Ishikawa (cell line): ENCODE results near the gene STK25.

Experiments used
- CEBPB ChIP-seq: IDR thresholded peaks from 2 replicates; pipeline ENCODE4 v1.6.1; 2012
- CREB1 ChIP-seq: IDR thresholded peaks from 2 replicates; pipeline ENCODE4 v1.6.1; 2012; ENCODE audit warnings: low read depth
- EP300 ChIP-seq: IDR thresholded peaks from 2 replicates; pipeline ENCODE4 v1.6.1; 2012; ENCODE audit warnings: borderline replicate concordance
- FOXM1 ChIP-seq: IDR thresholded peaks from 2 replicates; pipeline ENCODE4 v1.6.1; 2012; ENCODE audit warnings: low read depth, borderline replicate concordance
- REST ChIP-seq: IDR thresholded peaks from 2 replicates; pipeline ENCODE4 v1.6.1; 2012; ENCODE audit warnings: low read depth, mild to moderate bottlenecking
- USF1 ChIP-seq: IDR thresholded peaks from 2 replicates; pipeline ENCODE4 v1.6.1; 2012
- TF ChIP-seq, protein P1 (sequence below): IDR thresholded peaks from 2 replicates; pipeline ENCODE4 v1.6.1; 2012

DNA sequence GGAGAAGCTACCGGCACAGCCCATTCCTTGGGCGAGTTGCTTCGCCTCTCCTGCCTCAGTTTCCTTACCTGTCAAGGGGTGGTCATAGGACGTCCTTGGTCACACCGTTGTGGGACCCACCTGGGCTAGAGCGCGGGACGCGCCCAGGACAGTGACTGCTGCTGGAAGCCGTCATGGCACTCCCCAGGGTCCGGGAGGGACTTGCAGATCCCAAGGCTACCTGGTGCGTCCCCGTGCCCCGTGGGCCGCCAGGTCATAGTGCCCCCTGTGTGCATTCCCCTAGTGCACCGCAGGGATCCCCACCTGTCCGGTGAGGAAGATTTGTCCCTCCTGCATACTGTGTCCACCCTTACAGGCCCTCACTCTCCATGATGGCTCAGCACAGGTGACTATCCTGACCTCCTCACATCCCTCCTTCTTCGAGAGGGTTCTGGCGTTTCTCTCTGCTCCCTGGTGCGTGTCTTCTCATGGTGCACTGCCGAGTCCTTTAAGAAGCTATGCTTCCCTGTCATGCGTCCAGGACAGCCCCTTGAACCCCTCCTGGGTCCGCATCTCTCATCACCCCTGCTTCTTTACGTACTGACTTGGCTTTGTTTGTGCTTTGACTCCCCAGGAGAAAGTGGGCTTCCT, 886 bp upstream of the STK25 start:
- TF ChIP-seq USF1 (no peak), CEBPB (no peak), EP300 (no peak), FOXM1 (no peak), CREB1 (no peak), REST (no peak)
- TF ChIP-seq, protein P1, sequence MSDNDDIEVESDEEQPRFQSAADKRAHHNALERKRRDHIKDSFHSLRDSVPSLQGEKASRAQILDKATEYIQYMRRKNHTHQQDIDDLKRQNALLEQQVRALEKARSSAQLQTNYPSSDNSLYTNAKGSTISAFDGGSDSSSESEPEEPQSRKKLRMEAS: no peak
